Renal cortex interstitium (tissue), 11 donors: ENCODE data around the gene REEP1. TPM values are rescaled to one million over a fixed set of nuclear protein-coding genes. Genes with fewer than 3 reads are reported as not detected.

Source experiments
- DNase-seq, 11 donors: peaks; one replicate each; pipeline ENCODE4 v3.0.0-alpha.2; 2013; ENCODE audit warnings: low read depth in 9 of 11, low spot score in 4 of 11; ENCODE audit errors: extremely low read depth in 1 of 11
- polyA plus RNA-seq, 3 donors: library from polyadenylated mRNA; unstranded; fragments of 120-200 nt; gene quantifications; one replicate each; pipeline ENCODE4 v1.2.1, GENCODE V29; 2013; ENCODE audit not compliant: insufficient read length in 3 of 3

REEP1 gene
- polyA plus RNA-seq, 3 donors = 2.6 to 3.5 (median 3.2) TPM

DNA sequence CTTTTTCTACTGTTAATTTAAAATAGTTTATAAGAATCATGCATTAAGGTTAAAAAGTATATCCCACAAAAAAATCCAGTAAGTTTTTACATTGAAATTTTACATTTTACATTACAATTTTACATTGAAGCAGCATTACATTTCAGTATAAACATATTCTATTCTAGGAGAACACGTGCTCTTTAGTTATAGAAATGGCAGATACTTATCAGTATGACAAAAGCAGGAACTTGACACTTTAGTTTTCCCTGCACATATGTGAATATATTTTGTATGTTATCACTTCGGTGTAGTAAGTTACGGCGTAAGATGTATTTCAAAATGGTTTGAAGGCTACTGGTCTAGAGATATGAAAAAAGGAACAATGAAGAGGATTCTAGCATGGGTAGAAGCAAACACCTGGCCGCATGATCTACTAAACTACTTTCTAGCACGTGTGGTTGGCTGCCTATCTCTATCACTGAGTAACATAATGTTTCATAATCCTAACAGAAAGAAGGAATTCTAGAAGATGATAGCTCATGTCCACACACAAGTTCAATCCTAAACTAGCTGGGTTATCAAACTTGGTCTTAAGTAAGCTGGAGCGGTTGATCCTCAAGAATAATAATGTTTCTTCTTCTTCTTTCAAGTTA is 147.5 kb downstream of the REEP1 start:
- no peak for DNase-seq

DNA sequence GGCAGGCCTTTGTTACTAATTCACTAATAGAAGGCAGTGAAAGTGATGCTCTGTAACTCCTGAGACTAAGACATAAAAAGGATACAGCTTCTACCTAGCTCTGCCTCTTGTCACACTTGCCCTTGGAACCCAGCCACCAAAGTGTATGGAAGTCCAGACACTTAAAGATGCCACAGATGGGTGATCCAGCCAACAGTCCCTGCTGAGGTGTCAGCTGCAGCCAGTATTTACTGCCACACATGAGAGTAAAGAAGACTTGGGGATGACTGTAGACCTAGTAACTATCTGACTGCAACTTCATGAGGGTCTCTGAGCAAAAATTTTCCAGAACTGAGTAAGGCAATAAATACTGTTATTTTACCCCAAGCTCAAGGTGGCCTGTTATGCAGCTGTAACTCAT is 151.0 kb downstream of the REEP1 start:
- no peak for DNase-seq

DNA sequence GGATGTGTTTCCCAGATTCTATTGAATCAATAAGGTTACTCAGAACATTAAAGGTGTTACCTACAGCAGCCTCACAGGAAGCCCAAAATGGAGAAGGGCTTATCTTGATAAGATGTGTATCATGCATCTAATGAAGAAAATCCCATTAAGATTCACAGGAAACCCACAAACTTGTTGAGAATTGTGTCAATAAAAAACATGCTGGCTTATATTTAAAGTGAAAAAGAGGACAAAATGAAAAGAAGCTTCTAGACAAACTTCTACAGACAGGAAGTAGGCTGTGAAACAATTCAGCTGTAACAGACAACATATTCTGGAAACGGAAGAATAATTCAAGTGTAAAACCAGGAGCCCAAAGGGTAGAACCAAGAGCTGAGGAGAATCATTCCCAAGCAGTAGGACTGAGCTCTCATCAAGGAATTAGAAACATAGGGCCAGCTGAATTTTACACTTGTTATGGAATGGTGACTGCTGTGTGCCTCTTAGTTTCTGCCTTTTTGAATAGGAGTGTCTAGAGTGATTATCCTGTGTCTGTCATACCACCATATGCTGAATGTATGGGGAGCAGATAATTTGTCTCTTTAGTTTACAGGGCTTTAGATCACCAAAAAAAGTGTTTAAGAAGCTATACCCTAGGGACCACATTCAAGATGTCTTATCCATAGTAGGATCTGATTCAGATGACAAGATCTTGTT is 151.8 kb downstream of the REEP1 start:
- no peak for DNase-seq

DNA sequence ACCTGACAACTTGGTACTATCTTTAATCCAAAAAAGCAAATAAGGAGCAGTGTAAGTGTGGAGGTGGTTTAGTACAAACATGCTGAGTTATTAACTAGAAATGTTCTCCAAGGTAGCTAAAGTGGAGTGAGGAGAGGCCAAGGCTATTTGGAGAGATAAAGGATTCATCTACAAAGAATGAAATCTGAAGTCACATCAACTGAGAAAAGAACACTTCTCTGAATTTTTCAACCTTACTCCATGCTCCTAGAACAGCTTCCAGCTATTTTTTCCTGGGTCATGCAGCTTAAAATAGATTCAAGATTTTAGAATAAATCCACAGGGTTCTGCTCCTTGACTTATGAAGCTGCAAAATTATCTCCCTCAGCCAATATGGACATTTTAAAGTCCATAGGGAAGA is 160.8 kb downstream of the REEP1 start:
- no peak for DNase-seq

DNA sequence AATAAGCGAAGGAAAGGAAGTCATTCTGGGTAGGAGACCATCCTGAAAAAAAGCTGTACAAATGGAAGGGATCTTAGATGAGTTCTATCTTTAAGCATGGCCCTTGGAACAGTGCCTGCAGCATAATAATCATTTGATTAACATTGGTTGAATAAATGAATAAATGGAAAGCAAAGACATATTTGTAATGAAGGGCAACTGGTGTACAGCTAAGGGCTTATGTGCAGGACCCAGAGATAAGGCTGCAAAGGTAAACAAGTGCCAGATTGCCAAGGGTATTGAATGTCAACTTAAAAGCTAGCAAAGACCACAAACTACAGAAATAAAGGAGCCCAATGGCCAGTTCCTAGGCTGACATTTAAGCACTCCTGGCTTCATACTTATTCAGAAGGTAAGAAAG is 161.6 kb downstream of the REEP1 start:
- no peak for DNase-seq

DNA sequence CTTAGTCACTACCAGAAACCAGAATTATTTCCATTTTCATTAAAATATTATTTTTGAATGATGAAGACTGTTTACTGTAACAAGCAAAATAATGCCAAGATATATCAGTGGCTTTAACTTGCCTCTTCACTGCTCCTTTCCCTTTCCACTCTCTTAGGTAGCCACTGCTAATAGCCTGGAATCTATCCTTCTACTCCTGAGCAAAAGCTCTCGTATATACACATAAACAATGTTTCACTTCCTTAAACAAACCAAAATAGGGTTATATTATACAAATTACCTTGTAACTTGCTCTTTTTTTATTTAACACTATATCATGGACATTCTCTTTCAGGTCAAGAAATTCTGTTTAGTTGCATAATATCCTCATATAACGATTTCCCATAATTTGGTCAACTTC is 163.0 kb downstream of the REEP1 start:
- no peak for DNase-seq

DNA sequence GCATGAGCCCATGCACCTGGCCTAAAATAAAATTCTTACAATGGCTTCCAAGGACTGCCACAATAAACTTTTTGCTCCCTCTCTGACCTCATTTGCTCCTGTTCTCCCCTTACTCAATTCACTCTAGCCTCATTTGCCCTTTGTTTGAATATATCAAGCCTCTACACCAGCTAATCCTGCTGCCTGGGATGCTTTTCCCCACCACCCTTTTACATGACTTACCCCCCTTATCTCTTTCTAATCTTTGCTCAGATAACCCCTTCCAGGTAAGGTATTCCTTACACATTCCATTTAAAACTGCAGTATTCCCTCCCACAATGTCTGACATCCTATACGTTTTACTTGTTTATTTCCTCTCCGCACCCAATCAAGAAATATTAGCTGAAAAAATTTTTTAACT is 164.8 kb downstream of the REEP1 start:
- DNase-seq = no peak

DNA sequence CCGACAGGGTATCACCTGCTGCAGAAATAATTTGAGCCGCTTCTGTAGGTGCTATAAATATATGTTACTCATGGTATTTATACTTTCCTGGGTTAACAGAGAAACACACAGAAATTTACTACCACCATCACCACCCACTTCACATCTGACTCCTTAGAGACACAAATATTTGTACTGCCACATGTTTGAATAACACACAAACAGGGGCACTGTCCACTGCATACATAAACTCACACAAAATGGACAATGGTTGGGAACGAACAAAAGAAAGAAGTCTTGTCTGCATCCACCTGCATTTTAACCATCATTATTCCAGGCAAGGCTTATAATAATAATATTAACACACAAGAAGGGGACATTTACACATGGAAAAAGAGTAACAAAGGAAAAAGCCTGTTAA is 166.1 kb downstream of the REEP1 start:
- no peak for DNase-seq

DNA sequence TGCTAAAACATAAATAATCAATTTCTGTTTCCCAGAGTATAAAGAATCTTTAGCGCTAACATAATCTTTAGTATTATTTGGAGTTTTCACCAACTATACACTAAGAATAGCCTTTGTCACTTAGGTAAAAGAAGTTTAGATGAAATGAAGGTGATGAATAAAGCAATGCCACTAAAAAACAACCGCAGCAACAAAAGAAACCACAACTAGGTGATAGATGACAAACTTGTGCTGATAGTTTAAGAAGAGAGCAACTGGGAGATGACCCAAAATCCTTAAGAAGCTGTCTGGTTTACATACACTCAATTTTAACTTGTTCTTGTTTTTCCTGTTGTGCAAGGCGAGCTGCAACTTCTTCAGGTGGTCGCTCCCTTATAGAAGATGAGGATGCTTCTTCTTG is 167.0 kb downstream of the REEP1 start:
- DNase-seq = no peak

Other genes starting within 250 kb of the REEP1 start
- gene POLR1A, start 231.7 kb downstream of the REEP1 start, polyA plus RNA-seq = 10 to 100 TPM; 20.1 to 21.6 (median 21.0) TPM
- gene PTCD3, start 231.4 kb downstream of the REEP1 start, polyA plus RNA-seq = 100 to 1,000 TPM; 117 to 155 (median 139) TPM
- gene IMMT, start 142.2 kb downstream of the REEP1 start, polyA plus RNA-seq = 100 to 1,000 TPM; 102 to 113 (median 109) TPM
- gene MRPL35, start 138.2 kb downstream of the REEP1 start, polyA plus RNA-seq = 10 to 100 TPM; 43.4 to 52.9 (median 47.2) TPM
- gene KDM3A, start 103.7 kb upstream of the REEP1 start, polyA plus RNA-seq = 10 to 100 TPM; 57.7 to 81.9 (median 64.8) TPM
- gene CHMP3, start 225.8 kb upstream of the REEP1 start, polyA plus RNA-seq = 100 to 1,000 TPM; 124 to 145 (median 141) TPM